HepG2 (cell line): Measurements from ENCODE around the gene CEP83. TPM values are rescaled to one million over a fixed set of nuclear protein-coding genes. Genes with fewer than 3 reads are reported as not detected.

Experiments used
- ARNT ChIP-seq: fragments of 450-650 bp; IDR thresholded peaks from 2 replicates; pipeline ENCODE4 v1.6.1; 2017
- CHD4 ChIP-seq: fragments of 200-600 bp; sonication (generic); IDR thresholded peaks from 2 replicates; pipeline ENCODE4 v1.7.0; 2017; ENCODE audit warnings: mild to moderate bottlenecking, low read length, borderline replicate concordance
- FOXO1 ChIP-seq: sonication (generic); formaldehyde crosslinking; IDR thresholded peaks from 2 replicates; pipeline ENCODE4 v1.4.0; 2020; ENCODE audit warnings: missing genetic modification reagents
- FOXP1 ChIP-seq, 2 experiments: fragments of 450-650 bp in 1 of 2; IDR thresholded peaks; 2 replicates each; pipeline ENCODE4 v1.6.1; 2017 to 2018; ENCODE audit warnings: antibody characterized with exemption in 1 of 2
- GATAD2A ChIP-seq: IDR thresholded peaks from 2 replicates; pipeline ENCODE4 v1.6.1; 2016
- IRF2 ChIP-seq: IDR thresholded peaks from 2 replicates; pipeline ENCODE4 v1.6.1; 2018; ENCODE audit warnings: missing genetic modification reagents, missing compliant biosample characterization
- IRX3 ChIP-seq: sonication (generic); formaldehyde crosslinking; IDR thresholded peaks from 2 replicates; pipeline ENCODE4 v1.8.1; 2023; ENCODE audit warnings: mild to moderate bottlenecking, low read depth, missing genetic modification reagents, borderline replicate concordance
- KLF13 ChIP-seq: sonication (generic); formaldehyde crosslinking; IDR thresholded peaks from 2 replicates; pipeline ENCODE4 v1.4.0; 2020; ENCODE audit warnings: mild to moderate bottlenecking, missing genetic modification reagents
- KMT2A ChIP-seq: sonication (generic); formaldehyde crosslinking; IDR thresholded peaks from 2 replicates; pipeline ENCODE4 v1.4.0; 2020; ENCODE audit warnings: missing genetic modification reagents
- MTA3 ChIP-seq: sonication (generic); formaldehyde crosslinking; IDR thresholded peaks from 2 replicates; pipeline ENCODE4 v1.4.0; 2020; ENCODE audit warnings: missing genetic modification reagents
- MXI1 ChIP-seq: IDR thresholded peaks from 3 replicates; pipeline ENCODE4 v1.6.1; 2012; ENCODE audit warnings: low read depth, low read length, inconsistent platforms, borderline replicate concordance
- RFXAP ChIP-seq: sonication (generic); formaldehyde crosslinking; IDR thresholded peaks from 2 replicates; pipeline ENCODE4 v1.4.0; 2020; ENCODE audit warnings: missing genetic modification reagents, borderline replicate concordance
- XBP1 ChIP-seq: sonication (generic); formaldehyde crosslinking; IDR thresholded peaks from 2 replicates; pipeline ENCODE4 v1.5.0; 2020; ENCODE audit warnings: missing genetic modification reagents
- ZFP82 ChIP-seq: sonication (generic); formaldehyde crosslinking; IDR thresholded peaks from 2 replicates; pipeline ENCODE4 v1.5.1; 2020; ENCODE audit warnings: mild to moderate bottlenecking, missing genetic modification reagents, borderline replicate concordance
- ZNF703 ChIP-seq: sonication (generic); formaldehyde crosslinking; IDR thresholded peaks from 2 replicates; pipeline ENCODE4 v1.5.1; 2020; ENCODE audit warnings: missing genetic modification reagents, mild to moderate bottlenecking, moderate library complexity, borderline replicate concordance
- polyA plus RNA-seq, 8 experiments: library from polyadenylated mRNA; depleted of rRNA in 3 of 8; stranded (reverse) in 7 of 8; unstranded in 1 of 8; fragments of >200 nt; fragmentation: Illumina TruSeq in 4 of 8; extraction: Trizol in 4 of 8; gene quantifications; 2 replicates each; pipeline versions ENCODE4 v1.2.1 to v1.2.3, GENCODE V29; 2011 to 2016; ENCODE audit warnings: low read depth in 4 of 8, missing spikeins in 1 of 8, mixed read lengths in 1 of 8; ENCODE audit not compliant: insufficient read depth in 1 of 8
- total RNA-seq, 5 experiments: library from RNA; depleted of rRNA; stranded (reverse); fragments of >200 nt; fragmentation: Illumina TruSeq; extraction: Trizol; gene quantifications; 2 replicates each; pipeline ENCODE4 v1.2.3, GENCODE V29; 2016; ENCODE audit warnings: low read depth in 1 of 5
- TF ChIP-seq, protein P1 (sequence below), 2 experiments: sonication (generic) in 1 of 2; formaldehyde crosslinking in 1 of 2; IDR thresholded peaks; 2 replicates each; pipeline versions ENCODE4 v1.4.0 to v1.6.1; 2018 to 2020; ENCODE audit warnings: missing genetic modification reagents in 2 of 2, borderline replicate concordance in 1 of 2, low read depth in 1 of 2, mild to moderate bottlenecking in 1 of 2, missing biosample characterization in 1 of 2
- TF ChIP-seq, protein P2 (sequence below): sonication (generic); formaldehyde crosslinking; IDR thresholded peaks from 2 replicates; pipeline ENCODE4 v1.8.1; 2023; ENCODE audit warnings: mild to moderate bottlenecking, moderate library complexity, missing genetic modification reagents
- TF ChIP-seq, protein P3 (sequence below): sonication (generic); formaldehyde crosslinking; IDR thresholded peaks from 2 replicates; pipeline ENCODE4 v1.4.0; 2020; ENCODE audit warnings: missing genetic modification reagents
- TF ChIP-seq, protein P4 (sequence below): IDR thresholded peaks from 2 replicates; pipeline ENCODE4 v1.6.1; 2016; ENCODE audit warnings: missing compliant biosample characterization, missing genetic modification reagents, borderline replicate concordance
- TF ChIP-seq, protein P5 (sequence below): IDR thresholded peaks from 2 replicates; pipeline ENCODE4 v1.6.1; 2012; ENCODE audit warnings: low read length, improper control_type of control experiment

Gene CEP83
- total and polyA plus RNA-seq, 2 of the 13 experiments (the other 11 are each of a cell fraction or from before 2014, with no cell fraction given), result 6.2 to 19.2 TPM

DNA sequence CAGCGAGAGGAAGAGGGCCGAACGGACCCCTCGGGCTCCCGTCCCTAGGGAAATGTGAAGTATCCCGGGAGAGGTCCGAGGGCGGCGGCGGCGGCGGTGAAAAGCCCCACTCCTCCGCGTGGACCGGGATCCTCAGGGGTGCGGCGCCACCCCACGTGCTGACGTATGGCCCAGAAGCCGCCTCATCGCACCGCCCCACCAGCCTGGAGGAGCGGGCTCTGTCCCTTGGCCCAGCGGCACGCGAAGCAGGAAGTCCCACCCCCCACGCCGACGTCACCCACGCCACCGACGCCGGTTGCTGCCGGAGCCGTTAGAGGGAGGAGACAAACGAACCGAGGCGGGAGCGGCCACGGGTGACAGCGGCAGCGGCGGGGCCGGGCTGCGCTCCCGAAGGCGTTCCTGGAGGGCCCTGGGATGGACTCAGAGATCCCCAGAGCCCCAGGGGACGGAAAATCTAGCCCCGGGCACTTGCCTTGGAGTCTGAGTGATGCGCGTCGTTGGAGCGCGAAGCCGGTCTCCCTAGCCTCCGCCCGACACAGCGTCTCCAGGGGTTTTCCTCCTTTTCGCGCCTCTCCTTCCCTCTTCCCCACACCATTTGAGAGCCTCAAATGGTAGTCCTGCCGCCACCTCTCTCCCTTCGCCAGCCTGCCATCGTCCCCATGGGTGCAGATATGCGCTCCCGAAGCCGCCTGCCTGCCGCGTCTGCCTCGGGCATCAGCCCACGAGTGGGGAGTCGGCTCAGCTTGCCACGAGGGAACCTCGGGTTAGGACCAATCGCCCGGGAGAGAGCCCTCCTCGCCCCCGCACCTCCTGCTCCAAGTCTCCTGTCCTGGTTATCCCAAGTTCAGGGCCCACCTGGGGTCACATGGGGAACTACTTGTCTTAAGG is at the start of gene CEP83 (continued):
- TF ChIP-seq GATAD2A (CRISPR knock-in tag) (peak; percentile 51), CHD4 (no peak), RFXAP (CRISPR knock-in tag) (peak; percentile 81; the same call in 1 of the 2 replicates), ZNF703 (CRISPR knock-in tag) (no peak; the same call in 1 of the 2 replicates), KMT2A (CRISPR knock-in tag) (peak; percentile 87), MTA3 (no peak), FOXP1 (IDR thresholded peaks at IDR 0.05) (no peak), FOXP1 (CRISPR knock-in tag; IDR thresholded peaks at IDR 0.05) (no peak), KLF13 (CRISPR knock-in tag) (peak; percentile 62; the same call in 1 of the 2 replicates), IRF2 (0 out of 2 replicates have a peak, but pooled peaks have one; percentile 56), ZFP82 (CRISPR knock-in tag) (peak; percentile 51; the same call in 1 of the 2 replicates), XBP1 (CRISPR knock-in tag) (no peak), IRX3 (CRISPR knock-in tag) (no peak), FOXO1 (peak; percentile 11; the same call in 1 of the 2 replicates), MXI1 (peak; percentile 76; the same call in 2 of the 3 replicates), ARNT (no peak)
- TF ChIP-seq, protein P1, sequence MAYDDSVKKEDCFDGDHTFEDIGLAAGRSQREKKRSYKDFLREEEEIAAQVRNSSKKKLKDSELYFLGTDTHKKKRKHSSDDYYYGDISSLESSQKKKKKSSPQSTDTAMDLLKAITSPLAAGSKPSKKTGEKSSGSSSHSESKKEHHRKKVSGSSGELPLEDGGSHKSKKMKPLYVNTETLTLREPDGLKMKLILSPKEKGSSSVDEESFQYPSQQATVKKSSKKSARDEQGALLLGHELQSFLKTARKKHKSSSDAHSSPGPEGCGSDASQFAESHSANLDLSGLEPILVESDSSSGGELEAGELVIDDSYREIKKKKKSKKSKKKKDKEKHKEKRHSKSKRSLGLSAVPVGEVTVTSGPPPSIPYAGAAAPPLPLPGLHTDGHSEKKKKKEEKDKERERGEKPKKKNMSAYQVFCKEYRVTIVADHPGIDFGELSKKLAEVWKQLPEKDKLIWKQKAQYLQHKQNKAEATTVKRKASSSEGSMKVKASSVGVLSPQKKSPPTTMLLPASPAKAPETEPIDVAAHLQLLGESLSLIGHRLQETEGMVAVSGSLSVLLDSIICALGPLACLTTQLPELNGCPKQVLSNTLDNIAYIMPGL (CRISPR knock-in tag; IDR thresholded peaks at IDR 0.05; ENCODE audit: borderline replicate concordance in 1 of 2, low read depth in 1 of 2), result peak; percentile 72 to 86
- TF ChIP-seq, protein P2, sequence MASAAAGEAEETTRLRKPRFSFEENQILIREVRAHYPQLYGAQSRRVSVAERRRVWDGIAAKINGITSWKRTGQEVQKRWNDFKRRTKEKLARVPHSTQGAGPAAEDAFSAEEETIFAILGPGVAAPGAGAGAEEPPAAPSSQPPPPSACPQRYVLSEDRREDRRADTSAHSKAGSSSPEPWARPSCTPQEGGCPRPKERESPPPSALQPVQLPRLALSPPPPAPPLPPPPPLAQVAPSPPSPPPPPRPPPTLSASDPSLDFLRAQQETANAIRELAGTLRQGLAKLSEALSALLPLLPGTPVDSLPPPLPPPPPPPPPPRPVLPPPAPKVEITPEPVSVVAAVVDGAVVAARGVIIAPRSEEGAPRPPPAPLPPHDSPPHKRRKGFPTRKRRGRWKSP (CRISPR knock-in tag), result no peak
- TF ChIP-seq, protein P3, sequence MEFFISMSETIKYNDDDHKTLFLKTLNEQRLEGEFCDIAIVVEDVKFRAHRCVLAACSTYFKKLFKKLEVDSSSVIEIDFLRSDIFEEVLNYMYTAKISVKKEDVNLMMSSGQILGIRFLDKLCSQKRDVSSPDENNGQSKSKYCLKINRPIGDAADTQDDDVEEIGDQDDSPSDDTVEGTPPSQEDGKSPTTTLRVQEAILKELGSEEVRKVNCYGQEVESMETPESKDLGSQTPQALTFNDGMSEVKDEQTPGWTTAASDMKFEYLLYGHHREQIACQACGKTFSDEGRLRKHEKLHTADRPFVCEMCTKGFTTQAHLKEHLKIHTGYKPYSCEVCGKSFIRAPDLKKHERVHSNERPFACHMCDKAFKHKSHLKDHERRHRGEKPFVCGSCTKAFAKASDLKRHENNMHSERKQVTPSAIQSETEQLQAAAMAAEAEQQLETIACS (CRISPR knock-in tag), result no peak
- TF ChIP-seq, protein P4, sequence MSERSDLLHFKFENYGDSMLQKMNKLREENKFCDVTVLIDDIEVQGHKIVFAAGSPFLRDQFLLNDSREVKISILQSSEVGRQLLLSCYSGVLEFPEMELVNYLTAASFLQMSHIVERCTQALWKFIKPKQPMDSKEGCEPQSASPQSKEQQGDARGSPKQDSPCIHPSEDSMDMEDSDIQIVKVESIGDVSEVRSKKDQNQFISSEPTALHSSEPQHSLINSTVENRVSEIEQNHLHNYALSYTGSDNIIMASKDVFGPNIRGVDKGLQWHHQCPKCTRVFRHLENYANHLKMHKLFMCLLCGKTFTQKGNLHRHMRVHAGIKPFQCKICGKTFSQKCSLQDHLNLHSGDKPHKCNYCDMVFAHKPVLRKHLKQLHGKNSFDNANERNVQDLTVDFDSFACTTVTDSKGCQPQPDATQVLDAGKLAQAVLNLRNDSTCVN (CRISPR knock-in tag), result peak; percentile 84
- TF ChIP-seq, protein P5, sequence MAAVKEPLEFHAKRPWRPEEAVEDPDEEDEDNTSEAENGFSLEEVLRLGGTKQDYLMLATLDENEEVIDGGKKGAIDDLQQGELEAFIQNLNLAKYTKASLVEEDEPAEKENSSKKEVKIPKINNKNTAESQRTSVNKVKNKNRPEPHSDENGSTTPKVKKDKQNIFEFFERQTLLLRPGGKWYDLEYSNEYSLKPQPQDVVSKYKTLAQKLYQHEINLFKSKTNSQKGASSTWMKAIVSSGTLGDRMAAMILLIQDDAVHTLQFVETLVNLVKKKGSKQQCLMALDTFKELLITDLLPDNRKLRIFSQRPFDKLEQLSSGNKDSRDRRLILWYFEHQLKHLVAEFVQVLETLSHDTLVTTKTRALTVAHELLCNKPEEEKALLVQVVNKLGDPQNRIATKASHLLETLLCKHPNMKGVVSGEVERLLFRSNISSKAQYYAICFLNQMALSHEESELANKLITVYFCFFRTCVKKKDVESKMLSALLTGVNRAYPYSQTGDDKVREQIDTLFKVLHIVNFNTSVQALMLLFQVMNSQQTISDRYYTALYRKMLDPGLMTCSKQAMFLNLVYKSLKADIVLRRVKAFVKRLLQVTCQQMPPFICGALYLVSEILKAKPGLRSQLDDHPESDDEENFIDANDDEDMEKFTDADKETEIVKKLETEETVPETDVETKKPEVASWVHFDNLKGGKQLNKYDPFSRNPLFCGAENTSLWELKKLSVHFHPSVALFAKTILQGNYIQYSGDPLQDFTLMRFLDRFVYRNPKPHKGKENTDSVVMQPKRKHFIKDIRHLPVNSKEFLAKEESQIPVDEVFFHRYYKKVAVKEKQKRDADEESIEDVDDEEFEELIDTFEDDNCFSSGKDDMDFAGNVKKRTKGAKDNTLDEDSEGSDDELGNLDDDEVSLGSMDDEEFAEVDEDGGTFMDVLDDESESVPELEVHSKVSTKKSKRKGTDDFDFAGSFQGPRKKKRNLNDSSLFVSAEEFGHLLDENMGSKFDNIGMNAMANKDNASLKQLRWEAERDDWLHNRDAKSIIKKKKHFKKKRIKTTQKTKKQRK, result no peak
